GM12878 (cell line): ENCODE measurements around the gene KRTAP10-6. TPM values are rescaled to one million over a fixed set of nuclear protein-coding genes. Genes with fewer than 3 reads are reported as not detected.
"Not testable (repeated sequence)": the region's sequence is repeated elsewhere in the genome, so short reads cannot be mapped to it uniquely, and the experiment has no call there.

Experiments used
- ATAC-seq: fragments of 200-7000 bp; cut with Tn5 transposase; 3 replicates; pipeline ENCODE4 v1.9.1; 2020; ENCODE audit warnings: mild to moderate bottlenecking, moderate library complexity
- BruUV-seq: library from RNA; stranded (reverse); fragments of 400-500 nt; replicated peaks from 2 replicates; lab custom pipeline; 2021; lab: Mats Ljungman, UMichigan
- CTCF ChIA-PET: fragments of 300-600 bp; sonication (Branson Sonifier 250); formaldehyde crosslinking; extraction: SDS; loops from one replicate; lab custom pipeline; 2021; ENCODE audit warnings: inconsistent platforms; lab: Yijun Ruan, JAX
- POLR2A ChIA-PET: fragments of 350-600 bp; formaldehyde crosslinking; extraction: SDS; loops from one replicate; lab custom pipeline; 2021; ENCODE audit warnings: inconsistent platforms; lab: Charles Lee
- RAD21 ChIA-PET: fragments of 300-600 bp; sonication (Branson Sonifier 250); formaldehyde crosslinking; loops from one replicate; lab custom pipeline; 2023; ENCODE audit warnings: antibody characterized with exemption; ENCODE audit not compliant: unreplicated experiment; lab: Charles Lee
- SMC1A ChIA-PET: fragments of 300-600 bp; sonication (Branson Sonifier 250); formaldehyde crosslinking; loops from one replicate; lab custom pipeline; 2023; ENCODE audit not compliant: unreplicated experiment, uncharacterized antibody; lab: Charles Lee
- DNase-seq: peaks from one replicate; pipeline ENCODE4 v3.0.0-alpha.2; 2011; ENCODE audit warnings: low read depth, low spot score
- FAIRE-seq: peaks from 3 replicates; lab custom pipeline; 2011; peaks lifted over from hg19 to GRCh38; lab: Jason Lieb, UNC
- H2AFZ ChIP-seq: 2 replicates; pipeline ENCODE4 v1.6.0; 2011; ENCODE audit warnings: low read depth, low read length, control low read depth; ENCODE audit not compliant: control insufficient read depth
- H3K27ac ChIP-seq: 2 replicates; pipeline ENCODE4 v1.5.1; 2011; ENCODE audit warnings: control low read depth; ENCODE audit not compliant: control insufficient read depth, insufficient read depth
- H3K27me3 ChIP-seq, 2 experiments: replicated peaks in 1 of 2; 2 replicates each; pipeline versions ENCODE4 v1.6.0 to v1.6.1; 2011; ENCODE audit warnings: low read length in 1 of 2; ENCODE audit not compliant: control insufficient read depth in 2 of 2, insufficient read depth in 2 of 2
- H3K36me3 ChIP-seq, 2 experiments: 2 replicates each; pipeline ENCODE4 v1.5.1; 2011; ENCODE audit warnings: low read length in 1 of 2; ENCODE audit not compliant: control insufficient read depth in 2 of 2, insufficient read depth in 2 of 2
- H3K4me1 ChIP-seq: 2 replicates; pipeline ENCODE4 v1.6.1; 2011; ENCODE audit warnings: mild to moderate bottlenecking, low read length, moderate library complexity, mixed read lengths; ENCODE audit not compliant: control insufficient read depth, insufficient read depth
- H3K4me2 ChIP-seq: 2 replicates; pipeline ENCODE4 v1.6.0; 2011; ENCODE audit warnings: control low read depth; ENCODE audit not compliant: control insufficient read depth, insufficient read depth
- H3K4me3 ChIP-seq: fragments of 200-600 bp; sonication (generic); 2 replicates; pipeline ENCODE4 v1.5.1; 2016
- H3K79me2 ChIP-seq: 2 replicates; pipeline ENCODE4 v1.6.0; 2011; ENCODE audit warnings: low read length; ENCODE audit not compliant: control insufficient read depth, insufficient read depth
- H3K9ac ChIP-seq: 2 replicates; pipeline ENCODE4 v1.8.0; 2011; ENCODE audit warnings: low read length, control low read depth, mixed read lengths; ENCODE audit not compliant: control insufficient read depth, insufficient read depth
- H3K9me3 ChIP-seq: replicated peaks from 3 replicates; pipeline ENCODE4 v1.5.1; 2011; ENCODE audit warnings: mild to moderate bottlenecking, low read length; ENCODE audit not compliant: control insufficient read depth, insufficient read depth
- H4K20me1 ChIP-seq: 2 replicates; pipeline ENCODE4 v1.6.0; 2011; ENCODE audit not compliant: control insufficient read depth, insufficient read depth
- ZBTB40 ChIP-seq: fragments of 450-650 bp; IDR thresholded peaks from 2 replicates; pipeline ENCODE4 v1.6.1; 2016; ENCODE audit warnings: mild to moderate bottlenecking, moderate library complexity, borderline replicate concordance
- WGBS: methylation state at CpG from one replicate; pipeline ENCODE4 v1.1.6; 2016; ENCODE audit warnings: low lambda C conversion rate; ENCODE audit not compliant: insufficient replicate concordance, insufficient coverage; ENCODE audit errors: missing lambda C conversion rate; 5-methylcytosine and 5-hydroxymethylcytosine counted together
- in situ Hi-C: fragments of 300-500 bp; cut with MboI; formaldehyde crosslinking; loops from 9 replicates; pipeline ENCODE4 v1.14.3; 2018; ENCODE audit warnings: mixed read lengths
- intact Hi-C: fragments of 100-400 bp; cut with micrococcal nuclease; formaldehyde crosslinking; loops from one replicate; pipeline ENCODE4 v1.14.2; 2022; ENCODE audit not compliant: unreplicated experiment
- polyA plus RNA-seq, 11 experiments: library from polyadenylated mRNA; depleted of rRNA in 4 of 11; unstranded in 6 of 11; stranded (reverse) in 5 of 11; fragments of >200 nt; fragmentation: Nextera tagmentation in 4 of 11; fragmentation: Illumina TruSeq in 1 of 11; extraction: Ambion mirVana in 4 of 11; extraction: Trizol in 1 of 11; gene quantifications; 1 replicate in 1 of 11; 2 replicates in 10 of 11; pipeline versions ENCODE4 v1.2.1 to v1.2.3, GENCODE V29; 2011 to 2016; ENCODE audit warnings: inconsistent platforms in 2 of 11, missing spikeins in 2 of 11, low read depth in 1 of 11
- total RNA-seq, 4 experiments: library from RNA; depleted of rRNA in 3 of 4; stranded (reverse); fragments of >200 nt in 3 of 4; fragmentation: Illumina TruSeq in 1 of 4; extraction: Trizol in 1 of 4; gene quantifications; 2 replicates each; pipeline versions ENCODE4 v1.2.1 to v1.2.3, GENCODE V29; 2013 to 2021

The KRTAP10-6 gene
- total and polyA plus RNA-seq, 10 of the 15 experiments (the other 5 are each of a cell fraction or from before 2014, with no cell fraction given) = not detected

GRCh38 chr21:44637851-44638348, 45.6 kb upstream of the KRTAP10-6 start:
- BruUV-seq, H3K27me3 ChIP-seq, intact Hi-C loops, H3K27ac ChIP-seq, H3K4me3 ChIP-seq, H3K9me3 ChIP-seq, DNase-seq, CTCF ChIA-PET, ATAC-seq, H3K4me1 ChIP-seq, RAD21 ChIA-PET, H2AFZ ChIP-seq, H4K20me1 ChIP-seq, H3K9ac ChIP-seq, in situ Hi-C loops, H3K36me3 ChIP-seq, POLR2A ChIA-PET, FAIRE-seq, H3K79me2 ChIP-seq, SMC1A ChIA-PET, H3K4me2 ChIP-seq: not testable (repeated sequence)
- 43% methylated on average over 5 of the region's 12 CpGs for WGBS

- POLR2A ChIA-PET = no interaction called here
- in situ Hi-C loops = no loop called here
- no peaks in the 10 kb centered on the region for H3K79me2 ChIP-seq
- H3K27ac ChIP-seq = no peak within 1 kb of the TSS
- 37% methylated on average over 21 of the region's 21 CpGs for WGBS
- no peak for ATAC-seq
- no peak within 1 kb of the TSS for H2AFZ ChIP-seq
- no peaks in the 10 kb centered on the region for H3K4me1 ChIP-seq
- CTCF ChIA-PET = no interaction called here
- RAD21 ChIA-PET = no interaction called here
- H4K20me1 ChIP-seq = no peaks in the 10 kb centered on the region
- FAIRE-seq = no peak
- no peaks in the 10 kb centered on the region; the same call in 2 of the 3 replicates for H3K9me3 ChIP-seq
- BruUV-seq = no TSS peak
- no peaks in the 10 kb centered on the region for H3K27me3 ChIP-seq
- H3K4me3 ChIP-seq = no peak within 1 kb of the TSS
- SMC1A ChIA-PET = no interaction called here
- H3K4me2 ChIP-seq = no peak within 1 kb of the TSS
- H3K9ac ChIP-seq = no peak within 1 kb of the TSS
- DNase-seq = no peak
- intact Hi-C loops = no loop called here
- TF ChIP-seq ZBTB40 = no peak
- TF ChIP-seq, all 136 proteins: peak for 0
- H3K36me3 ChIP-seq = no peaks in the 10 kb centered on the region
These were observed 44.9 kb upstream of the KRTAP10-6 start, which contains the start of gene KRTAP10-10 for GRCh38 chr21:44637018-44637850. Gene KRTAP10-10, plus strand, starts transcription at chr21:44637356. Its CDS starts 62 bp downstream, at chr21:44637418.
